LHCN-M2 (cell line): Measurements from ENCODE around the gene APEX1. TPM values are rescaled to one million over a fixed set of nuclear protein-coding genes. Genes with fewer than 3 reads are reported as not detected.
"Not testable (repeated sequence)": the region's sequence is repeated elsewhere in the genome, so short reads cannot be mapped to it uniquely, and the experiment has no call there.

ENCODE experiments used
- DNase-seq: peaks from one replicate; pipeline ENCODE4 v3.0.0-alpha.2; 2012; ENCODE audit warnings: low read depth
- total RNA-seq: library from RNA; depleted of rRNA; stranded (reverse); fragments of >200 nt; gene quantifications from 2 replicates; pipeline ENCODE4 v1.2.3, GENCODE V29; 2014

Gene APEX1
- total RNA-seq, 1 experiment from 2014 or later, result 152 TPM

DNA sequence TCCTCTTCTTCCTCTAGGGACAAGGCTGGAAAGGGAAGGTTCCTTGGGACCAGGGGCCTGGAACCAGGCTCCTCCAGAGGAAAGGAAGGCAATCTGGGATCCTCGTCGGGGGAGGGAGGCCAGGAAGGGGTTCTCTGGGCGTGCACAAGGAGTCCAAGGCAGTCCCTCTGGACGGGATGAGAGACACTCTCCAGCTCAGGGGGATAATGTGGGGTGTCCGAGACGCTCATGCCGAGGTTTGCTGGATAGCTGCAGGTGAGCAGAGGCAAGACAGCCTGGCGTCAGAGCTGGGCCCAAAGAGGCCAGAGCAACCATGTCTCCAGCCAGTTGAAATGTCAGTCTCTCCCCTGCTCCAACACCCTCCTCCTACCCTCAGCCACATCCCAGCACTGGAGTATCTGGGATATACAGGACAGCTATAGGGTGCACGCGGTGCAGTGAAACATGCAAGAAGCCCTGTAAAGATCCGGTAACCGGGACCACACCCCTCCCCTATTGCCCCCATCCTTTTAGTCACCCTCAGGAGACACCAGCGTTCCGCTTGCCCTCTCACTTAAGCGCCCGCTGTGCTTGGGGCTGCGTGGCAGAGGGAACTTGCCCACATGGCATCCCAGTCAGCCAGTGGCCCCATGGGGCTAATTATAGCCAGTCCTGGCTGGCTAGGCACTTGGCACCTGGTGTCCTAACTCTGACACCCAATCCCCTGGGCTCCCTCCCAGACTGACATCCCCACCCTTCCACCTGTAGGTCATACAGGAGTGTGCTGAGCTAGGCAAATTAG lies 19.3 kb upstream of the APEX1 start, which contains the start of gene KLHL33:
Gene KLHL33, minus strand, starts transcription at position 585 of the 781 bp plus-strand sequence. Its CDS starts 355 bp downstream, at position 230.
- DNase-seq, result no peak

DNA sequence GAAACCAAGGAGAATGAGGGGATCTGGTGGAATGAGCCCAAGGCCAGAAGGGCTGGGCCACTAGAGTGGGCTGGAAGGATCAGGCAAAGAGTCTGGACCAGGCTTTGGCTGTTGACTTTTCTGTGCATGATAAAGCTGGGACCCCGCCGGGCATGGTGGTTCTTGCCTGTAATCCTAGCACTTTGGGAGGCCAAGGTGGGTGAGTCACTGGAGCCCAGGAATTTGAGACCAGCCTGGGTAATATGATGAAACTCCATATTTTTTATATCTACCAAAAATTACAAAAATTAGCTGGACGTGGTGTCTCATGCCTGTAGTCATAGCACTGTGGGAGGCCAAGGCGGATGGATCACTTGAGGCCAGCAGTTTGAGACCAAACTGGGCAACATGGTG lies 18.7 kb upstream of the APEX1 start:
- DNase-seq, result peak; percentile 72

DNA sequence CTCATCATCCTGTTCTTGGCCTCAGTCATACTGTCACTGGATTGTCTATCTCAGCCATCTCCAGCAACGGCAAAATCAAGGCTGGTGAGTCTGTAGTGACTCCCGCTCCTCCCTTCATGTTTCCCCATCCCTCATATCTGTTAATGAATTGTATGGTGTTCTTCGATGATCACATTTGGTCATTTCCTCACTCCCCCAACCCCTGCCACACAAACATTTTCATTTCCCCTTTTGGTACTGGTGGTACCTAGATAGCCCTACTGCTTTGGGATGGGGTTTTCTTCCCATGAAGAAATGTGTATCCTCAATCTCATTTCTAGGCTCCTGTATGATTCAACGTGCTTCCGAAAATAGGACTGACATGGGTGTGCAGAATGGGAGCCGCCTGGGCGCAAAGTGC lies 16.4 kb upstream of the APEX1 start:
- no peak for DNase-seq

DNA sequence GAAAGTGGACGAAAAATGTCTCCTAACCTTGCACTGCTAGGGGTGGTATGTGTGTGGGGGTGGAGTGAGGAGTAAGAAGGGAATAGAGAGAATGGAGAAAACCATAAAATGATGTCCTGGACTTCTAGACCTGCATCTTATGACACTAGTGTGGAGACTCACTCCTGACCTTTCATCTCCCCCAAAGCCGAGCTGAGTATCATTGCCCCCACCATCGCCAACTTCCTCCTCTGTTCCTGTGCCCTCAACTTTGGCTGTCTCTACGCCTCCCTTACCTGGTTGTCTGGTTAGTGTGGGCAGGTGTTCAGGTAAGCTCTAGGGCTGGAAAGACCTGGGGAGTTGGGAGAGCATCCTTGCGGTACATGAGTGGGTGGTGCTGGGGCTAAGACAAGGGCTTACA lies 14.6 kb upstream of the APEX1 start:
- no peak for DNase-seq

DNA sequence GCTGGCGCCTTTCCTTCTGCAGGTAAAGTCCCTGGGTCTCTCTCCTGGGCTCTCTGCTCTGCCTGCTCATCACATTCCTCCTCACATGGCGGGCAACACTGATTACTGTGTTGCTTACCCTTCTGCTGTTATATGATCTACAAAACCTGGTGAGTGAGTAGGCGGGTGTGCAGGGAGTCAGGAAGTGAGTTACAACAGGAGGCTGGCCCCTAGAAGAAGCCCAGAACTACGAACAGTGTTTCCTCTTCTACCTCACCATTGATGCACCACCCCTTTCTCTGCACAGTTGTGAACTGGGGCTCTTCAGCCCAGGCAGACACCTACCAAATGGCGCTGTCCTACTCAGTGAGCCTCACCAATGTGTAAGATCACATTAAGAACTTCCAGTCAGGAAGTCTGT lies 14.1 kb upstream of the APEX1 start:
- no peak for DNase-seq

DNA sequence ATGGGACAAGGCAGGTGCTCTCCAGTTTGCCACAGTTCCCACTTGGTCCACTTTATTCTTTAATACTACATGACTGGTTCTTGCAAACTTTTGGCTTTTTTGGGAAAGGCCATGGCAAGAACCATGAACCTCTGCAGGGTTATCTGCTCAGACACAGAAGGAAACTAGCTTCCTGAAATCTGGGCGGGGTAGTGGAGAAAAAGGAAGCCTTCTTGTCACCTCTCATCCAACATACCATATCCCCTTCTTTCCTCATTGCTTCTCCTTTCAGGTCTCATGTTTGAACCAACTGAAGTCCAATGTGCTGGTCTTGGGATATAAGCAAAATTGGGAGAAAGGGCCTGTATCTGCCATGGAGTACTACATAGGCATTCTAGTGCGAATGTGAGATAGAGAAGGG lies 13.6 kb upstream of the APEX1 start:
- DNase-seq, result no peak

DNA sequence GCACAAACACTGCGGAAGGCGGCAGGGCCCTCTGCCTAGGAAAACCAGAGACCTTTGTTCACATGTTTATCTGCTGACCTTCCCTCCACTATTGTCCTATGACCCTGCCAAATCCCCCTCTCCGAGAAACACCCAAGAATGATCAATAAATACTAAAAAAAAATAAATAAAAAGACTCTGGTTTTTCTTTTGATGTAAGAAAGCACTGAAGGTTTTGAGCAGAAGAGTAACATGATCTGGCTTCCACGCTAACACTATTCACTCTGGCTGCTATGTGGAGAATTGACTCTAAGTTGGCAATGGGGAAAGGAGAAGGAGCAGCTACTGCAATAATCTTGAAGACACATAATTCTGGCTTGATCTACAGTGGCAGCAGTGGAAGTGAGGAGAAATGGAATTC lies 11.4 kb upstream of the APEX1 start:
- not testable (repeated sequence) for DNase-seq

DNA sequence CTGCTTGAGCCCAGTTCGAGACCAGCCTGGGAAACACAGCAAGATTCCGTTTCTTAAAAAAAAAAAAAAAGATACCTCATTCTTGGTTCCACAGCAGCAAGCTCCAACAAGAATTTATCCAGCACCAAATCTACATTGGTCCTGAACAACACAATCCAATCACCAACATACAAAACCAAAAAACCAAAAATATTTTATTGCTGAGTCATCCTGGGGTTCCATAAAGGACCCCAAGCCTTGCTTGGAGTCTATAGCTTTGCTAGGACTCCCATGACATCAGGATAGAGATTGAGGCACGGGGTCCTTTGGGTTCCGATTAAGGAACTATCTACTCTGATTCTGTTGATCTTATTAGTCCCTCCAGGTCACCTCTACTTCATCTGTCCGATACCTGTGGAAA lies 8.1 kb upstream of the APEX1 start:
- DNase-seq, result no peak

DNA sequence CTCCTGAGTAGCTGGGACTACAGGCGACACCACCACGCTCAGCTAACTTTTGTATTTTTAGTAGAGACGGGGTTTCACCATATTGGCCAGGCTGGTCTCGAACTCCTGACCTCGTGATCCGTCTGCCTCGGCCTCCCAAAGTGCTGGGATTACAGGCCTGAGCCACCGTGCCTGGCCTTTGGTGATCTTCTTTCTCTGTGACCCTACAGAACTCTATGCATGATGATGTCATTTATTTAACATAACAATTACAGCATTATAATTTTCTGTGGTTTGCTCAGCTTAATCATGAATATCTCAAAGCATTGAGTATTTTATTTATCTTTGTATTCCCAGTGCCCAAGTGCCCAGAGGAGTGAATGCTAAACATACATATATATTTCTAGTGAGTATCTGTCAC lies 2.2 kb upstream of the APEX1 start:
- not testable (repeated sequence) for DNase-seq

DNA sequence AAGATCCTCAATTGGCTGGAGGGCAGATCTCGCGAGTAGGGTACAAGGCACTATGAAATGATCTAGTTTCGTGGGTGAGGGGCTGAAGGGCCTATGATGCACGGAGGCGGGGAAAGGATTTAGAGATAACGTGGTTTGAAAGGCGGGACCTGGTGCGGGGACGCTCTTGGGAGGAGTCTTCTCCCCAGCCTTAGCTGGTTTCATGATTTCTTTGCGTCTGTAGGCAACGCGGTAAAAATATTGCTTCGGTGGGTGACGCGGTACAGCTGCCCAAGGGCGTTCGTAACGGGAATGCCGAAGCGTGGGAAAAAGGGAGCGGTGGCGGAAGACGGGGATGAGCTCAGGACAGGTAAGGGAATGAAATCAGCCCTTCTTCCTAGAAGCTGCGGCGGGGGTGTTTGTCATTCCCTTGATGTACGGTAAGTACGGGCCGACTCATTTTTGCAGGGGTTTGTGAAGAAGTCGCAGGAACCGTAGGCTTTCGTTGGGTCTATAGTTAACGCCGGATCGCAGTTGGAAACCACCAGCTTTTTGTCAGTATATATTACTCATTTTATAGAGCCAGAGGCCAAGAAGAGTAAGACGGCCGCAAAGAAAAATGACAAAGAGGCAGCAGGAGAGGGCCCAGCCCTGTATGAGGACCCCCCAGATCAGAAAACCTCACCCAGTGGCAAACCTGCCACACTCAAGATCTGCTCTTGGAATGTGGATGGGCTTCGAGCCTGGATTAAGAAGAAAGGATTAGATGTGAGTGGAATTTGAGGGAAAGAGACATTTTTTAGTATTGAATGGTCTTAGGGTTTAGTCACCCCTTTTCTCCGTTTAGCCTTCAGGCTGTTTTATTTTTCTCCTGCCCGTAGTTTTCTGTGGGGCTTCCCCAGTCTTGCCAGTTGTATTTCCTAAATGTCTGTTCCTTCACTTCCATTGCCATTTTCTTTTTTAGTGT lies 602 bp downstream of the APEX1 start:
- peak; percentile 85 for DNase-seq

DNA sequence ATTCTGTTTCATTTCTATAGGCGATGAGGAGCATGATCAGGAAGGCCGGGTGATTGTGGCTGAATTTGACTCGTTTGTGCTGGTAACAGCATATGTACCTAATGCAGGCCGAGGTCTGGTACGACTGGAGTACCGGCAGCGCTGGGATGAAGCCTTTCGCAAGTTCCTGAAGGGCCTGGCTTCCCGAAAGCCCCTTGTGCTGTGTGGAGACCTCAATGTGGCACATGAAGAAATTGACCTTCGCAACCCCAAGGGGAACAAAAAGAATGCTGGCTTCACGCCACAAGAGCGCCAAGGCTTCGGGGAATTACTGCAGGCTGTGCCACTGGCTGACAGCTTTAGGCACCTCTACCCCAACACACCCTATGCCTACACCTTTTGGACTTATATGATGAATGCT lies 1.9 kb downstream of the APEX1 start:
- no peak for DNase-seq

DNA sequence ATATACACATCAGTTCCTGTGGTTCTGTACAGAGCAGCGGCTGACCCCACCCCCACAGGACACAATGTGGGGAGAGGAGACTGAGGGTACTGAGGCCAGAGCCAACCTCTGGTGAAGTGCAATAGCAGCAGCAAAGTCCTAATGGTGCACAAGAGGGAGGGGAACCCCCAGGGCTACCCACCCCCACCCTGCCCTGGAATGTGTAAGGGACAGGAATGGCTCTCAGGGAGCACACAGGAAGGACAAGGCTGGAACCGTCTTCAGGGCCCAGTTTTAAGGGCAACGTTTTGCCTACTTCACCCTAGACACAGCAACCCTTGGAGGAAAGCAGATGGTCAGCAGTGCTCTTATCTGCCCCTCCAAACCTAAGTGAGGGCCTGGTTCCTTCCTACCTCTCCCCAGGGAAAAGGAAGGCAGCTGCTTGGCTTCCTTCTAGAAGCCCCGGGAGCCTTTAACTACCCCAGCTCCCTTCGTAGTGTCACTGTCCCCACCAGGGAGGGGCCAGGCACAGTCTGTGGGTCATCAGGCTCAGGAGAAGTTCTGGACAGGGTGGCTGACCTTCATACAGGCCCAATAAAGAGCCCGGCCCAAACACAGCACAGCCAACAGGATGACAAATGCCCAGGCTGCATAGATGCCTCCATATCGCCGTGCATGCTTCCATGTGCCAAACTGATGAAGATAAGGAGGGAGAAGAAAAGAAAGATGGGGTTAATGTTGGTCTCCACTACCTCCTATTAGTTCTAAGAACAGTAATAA lies 3.2 kb downstream of the APEX1 start:
- DNase-seq, result no peak

DNA sequence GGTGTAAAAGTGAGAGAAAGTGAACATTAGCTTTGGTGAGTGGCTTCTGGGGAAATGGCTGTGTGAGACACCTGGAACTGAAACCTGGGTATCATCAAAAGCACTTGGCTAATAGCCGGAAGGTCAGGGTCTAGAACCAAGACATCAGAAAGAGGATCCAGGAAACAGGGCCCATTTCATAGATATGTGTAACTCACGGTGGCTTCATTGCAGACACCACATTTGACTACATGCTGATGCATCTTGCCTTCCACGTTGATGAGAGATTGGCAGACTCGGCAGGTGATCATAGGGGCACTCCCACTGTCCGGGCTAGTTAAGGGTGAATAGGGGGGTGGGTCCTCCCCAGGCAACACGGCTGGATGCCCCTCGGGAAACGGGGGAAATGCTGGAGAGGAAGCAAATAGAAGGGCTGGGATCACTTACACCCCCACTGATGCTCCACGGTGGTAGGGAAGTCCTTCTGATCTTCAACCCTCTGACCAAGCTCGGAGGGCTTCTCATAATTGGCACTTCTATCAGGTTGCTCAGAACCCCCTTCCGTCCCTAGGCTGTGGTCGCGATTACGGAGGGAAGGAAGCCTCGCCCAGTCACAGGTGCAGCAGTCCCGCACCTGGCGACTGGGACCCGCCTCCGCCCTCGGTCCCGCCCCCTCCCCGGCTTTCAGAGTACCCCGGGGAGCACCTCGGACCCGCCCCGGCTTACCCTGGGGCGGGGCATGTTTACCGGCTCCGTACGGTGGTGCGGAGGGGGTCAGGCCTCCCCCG lies 5.6 kb downstream of the APEX1 start:
- no peak for DNase-seq

DNA sequence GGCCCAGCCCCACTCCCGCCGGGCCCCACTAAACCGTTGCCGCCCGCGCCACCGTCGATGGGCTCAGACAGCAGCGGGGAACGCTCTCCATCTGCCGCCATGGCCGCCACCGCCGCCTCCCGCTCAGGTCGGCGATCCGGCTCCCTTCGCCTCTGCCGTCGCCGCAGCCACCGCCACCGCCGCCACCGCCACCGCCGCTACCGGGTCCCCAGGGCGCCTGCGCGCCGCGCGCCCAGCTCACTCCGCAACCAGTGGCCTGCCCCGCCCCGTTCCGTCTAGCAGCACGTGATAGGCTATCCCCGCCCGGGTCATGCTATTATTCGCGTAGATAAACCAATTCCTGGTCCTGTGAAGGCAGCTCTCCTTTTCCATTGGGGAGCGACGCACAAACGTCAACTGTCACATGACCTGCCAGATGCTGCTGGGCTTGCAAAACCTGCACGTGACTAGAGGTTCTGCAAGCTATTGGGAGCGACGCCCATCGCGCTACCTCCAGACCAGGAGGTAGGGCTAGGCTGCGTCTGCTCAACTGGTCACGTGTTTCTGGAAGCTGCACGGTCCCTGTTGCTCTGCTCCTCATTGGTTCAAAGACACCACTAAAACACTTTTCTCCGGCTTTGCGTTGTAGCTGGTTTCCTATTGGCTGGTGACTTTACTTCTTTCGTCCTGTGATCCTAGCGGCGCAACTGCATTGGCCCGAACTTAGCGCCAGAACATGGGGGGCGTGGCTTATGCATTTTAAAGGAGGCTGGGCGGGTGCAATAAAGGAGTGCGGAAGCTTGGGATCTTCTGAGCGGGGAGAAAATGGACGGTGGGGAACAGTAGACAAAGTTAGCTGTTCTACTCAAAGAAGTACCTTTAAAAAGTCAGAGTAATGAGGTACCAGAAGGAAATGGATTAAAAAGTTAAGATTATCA lies 6.5 kb downstream of the APEX1 start, which contains the start of gene PIP4P1:
Gene PIP4P1, minus strand, starts transcription at position 210 of the 917 bp plus-strand sequence. Its CDS starts 109 bp downstream, at position 101.
- peak; percentile 100 for DNase-seq

DNA sequence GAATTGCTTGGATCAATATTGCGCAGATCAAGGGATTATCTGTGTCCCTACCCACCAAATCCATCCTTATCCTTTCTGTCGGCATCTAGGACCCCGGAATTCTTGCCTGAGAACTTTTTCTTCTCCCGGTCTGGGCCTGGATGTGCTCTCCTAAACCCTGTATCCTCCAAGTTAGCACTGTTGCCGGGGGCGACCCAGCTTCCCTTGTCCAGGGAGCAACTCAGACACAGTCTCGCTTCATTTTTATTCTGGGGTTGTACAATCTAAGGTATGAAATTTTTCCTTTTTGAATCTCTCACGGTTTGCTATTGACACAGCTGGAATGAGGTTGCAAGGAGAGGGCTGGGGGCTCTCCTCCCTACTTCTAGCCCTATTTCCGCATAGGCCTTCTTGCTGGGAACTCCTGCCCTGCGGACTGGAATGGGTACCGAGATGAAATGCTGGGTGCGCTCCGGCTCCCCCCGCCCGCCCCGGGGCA lies 13.8 kb downstream of the APEX1 start:
- DNase-seq, result no peak

DNA sequence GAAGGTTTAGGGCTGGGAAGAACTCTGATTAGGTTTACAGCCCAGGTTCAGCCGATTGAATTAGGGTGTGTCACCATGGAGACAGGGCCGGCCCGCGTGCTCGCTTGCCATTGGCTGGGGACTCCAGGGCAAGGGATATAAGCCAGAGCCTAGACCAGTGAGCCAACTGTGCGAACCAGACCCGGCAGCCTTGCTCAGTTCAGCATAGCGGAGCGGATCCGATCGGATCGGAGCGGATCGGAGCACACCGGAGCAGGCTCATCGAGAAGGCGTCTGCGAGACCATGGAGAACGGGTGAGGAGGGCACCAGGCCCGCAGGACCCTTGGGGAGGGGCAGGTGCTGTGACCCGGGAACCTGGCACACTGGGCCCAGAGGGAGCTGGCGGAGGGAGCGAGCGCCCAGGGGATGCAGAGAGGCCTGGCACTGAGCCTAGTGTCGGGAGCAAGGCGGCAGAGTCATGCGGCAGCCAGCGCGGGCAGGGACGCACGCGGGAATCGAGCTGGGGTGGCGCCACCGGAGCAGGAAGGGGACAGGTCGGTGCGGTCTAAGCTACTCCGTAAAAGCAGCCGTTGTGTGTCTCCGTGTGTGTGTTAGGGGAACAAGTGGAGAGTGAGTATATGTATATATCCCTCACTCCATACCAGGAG lies 14.3 kb downstream of the APEX1 start, which contains the start of gene PNP:
Gene PNP, plus strand, starts transcription at position 165 of the 648 bp plus-strand sequence. Its CDS starts 119 bp downstream, at position 284.
- DNase-seq, result peak; percentile 85

DNA sequence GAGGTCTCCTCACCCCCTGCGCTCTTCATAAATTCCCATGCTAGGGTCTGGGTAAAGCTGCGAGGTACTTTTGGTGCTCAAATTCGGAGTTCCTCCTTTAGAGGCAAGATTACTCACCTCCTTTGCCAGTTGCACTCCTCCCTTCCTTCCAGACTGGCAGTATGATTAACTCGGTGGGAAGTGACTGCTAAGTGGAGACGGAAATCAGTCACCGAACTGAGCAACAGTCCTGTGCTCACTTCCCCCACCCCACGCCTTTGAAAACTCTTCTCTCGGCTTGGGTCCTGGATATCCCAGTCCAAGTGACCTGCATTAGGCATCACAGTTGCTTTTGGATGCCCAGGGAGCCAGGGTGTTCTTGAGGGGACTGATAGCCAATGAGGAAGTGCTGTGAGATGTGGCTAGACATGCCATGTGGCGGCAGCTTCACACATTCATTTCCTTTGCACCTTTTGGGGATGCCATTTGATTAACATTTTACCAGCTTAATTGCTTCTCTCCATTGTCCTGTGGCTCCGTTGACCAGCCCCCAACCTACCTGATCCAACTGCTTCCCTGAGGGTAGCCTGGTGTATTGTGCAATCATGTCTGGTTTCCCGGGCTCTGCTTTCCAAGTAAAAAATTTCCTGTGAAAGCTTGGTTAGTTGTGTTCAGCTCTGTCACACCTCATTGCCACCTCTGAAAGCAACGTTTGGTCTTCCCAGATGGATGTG lies 15.0 kb downstream of the APEX1 start:
- peak; percentile 79 for DNase-seq

DNA sequence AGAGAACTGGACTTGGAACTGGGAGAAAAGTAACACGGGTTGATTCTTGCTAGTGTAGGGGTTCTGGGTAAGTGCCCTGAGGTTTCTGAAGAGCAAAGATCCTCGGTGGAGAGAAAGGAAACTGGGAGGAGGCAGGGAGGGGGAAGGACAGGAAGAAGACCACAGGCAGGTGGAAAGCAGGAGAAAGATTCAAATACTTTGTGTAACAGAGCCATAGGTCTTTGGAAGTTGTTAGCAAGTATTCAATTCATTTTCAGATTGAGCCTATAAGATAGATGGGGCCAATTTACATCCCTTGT lies 15.5 kb downstream of the APEX1 start:
- DNase-seq, result peak; percentile 10
